Keratinocyte (primary cell): ENCODE measurements around the gene MYO16. TPM values are rescaled to one million over a fixed set of nuclear protein-coding genes. Genes with fewer than 3 reads are reported as not detected.

Experiments used
- DNase-seq: peaks from one replicate; pipeline ENCODE4 v3.0.0-alpha.2; 2011; ENCODE audit warnings: low read depth, missing footprints, low spot score
- FAIRE-seq: peaks from 2 replicates; lab custom pipeline; 2011; peaks lifted over from hg19 to GRCh38; lab: Jason Lieb, UNC
- H2AFZ ChIP-seq: 2 replicates; pipeline ENCODE4 v1.6.0; 2012; ENCODE audit warnings: low read length, control low read depth, inconsistent platforms; ENCODE audit not compliant: control insufficient read depth
- H3K27ac ChIP-seq: 2 replicates; pipeline ENCODE4 v1.5.1; 2011; ENCODE audit warnings: low read length; ENCODE audit not compliant: control insufficient read depth, insufficient read depth
- H3K27me3 ChIP-seq: 3 replicates; pipeline ENCODE4 v1.6.0; 2011; ENCODE audit warnings: low read length; ENCODE audit not compliant: control insufficient read depth, insufficient read depth; ENCODE audit errors: extremely low read depth
- H3K36me3 ChIP-seq, 2 experiments: 2 replicates in 1 of 2; 3 replicates in 1 of 2; pipeline ENCODE4 v1.5.1; 2011; ENCODE audit warnings: low read length in 2 of 2, mild to moderate bottlenecking in 1 of 2; ENCODE audit not compliant: control insufficient read depth in 2 of 2, insufficient read depth in 2 of 2; ENCODE audit errors: extremely low read depth in 1 of 2
- H3K4me1 ChIP-seq: 3 replicates; pipeline ENCODE4 v1.5.1; 2011; ENCODE audit warnings: low read length; ENCODE audit not compliant: control insufficient read depth, insufficient read depth; ENCODE audit errors: extremely low read depth
- H3K4me2 ChIP-seq: 3 replicates; pipeline ENCODE4 v1.6.0; 2011; ENCODE audit warnings: low read depth, low read length; ENCODE audit not compliant: control insufficient read depth, insufficient read depth; ENCODE audit errors: extremely low read depth
- H3K4me3 ChIP-seq, 3 experiments: fragments of 200-600 bp in 1 of 3; sonication (generic) in 1 of 3; 2 replicates in 2 of 3; 3 replicates in 1 of 3; pipeline ENCODE4 v1.5.1; 2011 to 2016; ENCODE audit warnings: low read length in 3 of 3, mild to moderate bottlenecking in 3 of 3, control low read depth in 2 of 3, inconsistent platforms in 1 of 3, low read depth in 1 of 3, mixed read lengths in 1 of 3, mixed run types in 1 of 3, moderate library complexity in 1 of 3; ENCODE audit not compliant: control insufficient read depth in 2 of 3, insufficient read depth in 2 of 3; ENCODE audit errors: extremely low read depth in 1 of 3
- H3K79me2 ChIP-seq: 2 replicates; pipeline ENCODE4 v1.6.0; 2012; ENCODE audit warnings: low read length; ENCODE audit not compliant: control insufficient read depth, insufficient read depth
- H3K9ac ChIP-seq: 3 replicates; pipeline ENCODE4 v1.6.0; 2011; ENCODE audit warnings: low read length; ENCODE audit not compliant: control insufficient read depth, insufficient read depth; ENCODE audit errors: extremely low read depth
- H3K9me1 ChIP-seq: 3 replicates; pipeline ENCODE4 v1.6.0; 2011; ENCODE audit warnings: low read length; ENCODE audit not compliant: control insufficient read depth, insufficient read depth; ENCODE audit errors: extremely low read depth
- H3K9me3 ChIP-seq: 2 replicates; pipeline ENCODE4 v1.5.1; 2012; ENCODE audit warnings: low read depth, low read length; ENCODE audit not compliant: control insufficient read depth
- H4K20me1 ChIP-seq: 3 replicates; pipeline ENCODE4 v1.6.0; 2011; ENCODE audit warnings: low read length; ENCODE audit not compliant: control insufficient read depth, insufficient read depth; ENCODE audit errors: extremely low read depth
- EZH2 ChIP-seq: IDR thresholded peaks from one replicate; pipeline ENCODE4 v1.6.1; 2012; ENCODE audit warnings: inconsistent platforms, mild to moderate bottlenecking, low read length, moderate library complexity
- dilution Hi-C: fragments of 300-500 bp; cut with MboI; formaldehyde crosslinking; loops from one replicate; pipeline ENCODE4 v1.7.0; 2020; ENCODE audit warnings: low sequenced_read_pairs; ENCODE audit not compliant: extremely low pct_ligation_motif_present
- polyA plus RNA-seq, 5 experiments: library from polyadenylated mRNA; depleted of rRNA in 3 of 5; stranded (reverse) in 3 of 5; stranded (forward) in 1 of 5; unstranded in 1 of 5; fragments of >200 nt; gene quantifications; 1 replicate in 1 of 5; 2 replicates in 3 of 5; 3 replicates in 1 of 5; pipeline versions ENCODE4 v1.2.1 to v1.2.3, GENCODE V29; 2011 to 2012; ENCODE audit warnings: missing spikeins in 2 of 5, low read depth in 1 of 5, low replicate concordance in 1 of 5
- TF ChIP-seq, protein P1 (sequence below), 3 experiments: IDR thresholded peaks in 1 of 3; conservative IDR thresholded peaks in 1 of 3; optimal IDR thresholded peaks in 1 of 3; 2 replicates in 2 of 3; 3 replicates in 1 of 3; pipeline versions ENCODE3 to v1.5.1; 2011; ENCODE audit warnings: low read length in 3 of 3, mild to moderate bottlenecking in 3 of 3, moderate library complexity in 2 of 3, control low read depth in 1 of 3, inconsistent platforms in 1 of 3; ENCODE audit not compliant: insufficient read depth in 2 of 3; ENCODE audit errors: extremely low read depth in 1 of 3

The MYO16 gene
- polyA plus RNA-seq, 1 donor (not counting 4 experiments of a cell fraction or from before 2014, with no cell fraction given): 0.08 TPM

DNA sequence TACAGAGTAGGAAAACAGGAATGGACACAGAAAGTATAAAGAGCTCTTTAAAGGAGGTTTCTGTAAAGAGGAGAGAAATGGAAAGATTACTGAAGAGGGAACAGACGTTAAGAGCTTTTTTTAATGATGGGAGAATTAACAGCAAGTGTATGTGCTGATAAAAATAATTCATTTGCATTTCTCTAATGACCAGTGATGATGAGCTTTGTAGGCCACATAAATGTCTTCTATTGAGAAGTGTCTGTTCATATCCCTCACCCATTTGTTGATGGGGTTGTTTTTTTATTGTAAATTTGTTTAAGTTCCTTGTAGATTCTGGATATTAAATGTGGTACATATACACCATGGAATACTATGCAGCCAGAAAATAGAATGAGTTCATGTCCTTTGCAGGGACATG lies 40.0 kb downstream of the MYO16 start:
- Histone ChIP-seq H3K4me3 (no peak overlapping the region), H3K27ac (no peak overlapping the region), H3K79me2 (no peaks in the 10 kb centered on the region), H4K20me1 (no peaks in the 10 kb centered on the region), H3K36me3 (no peaks in the 10 kb centered on the region), H3K27me3 (no peaks in the 10 kb centered on the region), H3K9ac (no peak overlapping the region), H3K9me3 (peaks cover 11% of the 10 kb centered on the region), H2AFZ (no peak overlapping the region), H3K4me1 (no peaks in the 10 kb centered on the region), H3K9me1 (no peaks in the 10 kb centered on the region), H3K4me2 (no peak overlapping the region)
- TF ChIP-seq, protein P1, sequence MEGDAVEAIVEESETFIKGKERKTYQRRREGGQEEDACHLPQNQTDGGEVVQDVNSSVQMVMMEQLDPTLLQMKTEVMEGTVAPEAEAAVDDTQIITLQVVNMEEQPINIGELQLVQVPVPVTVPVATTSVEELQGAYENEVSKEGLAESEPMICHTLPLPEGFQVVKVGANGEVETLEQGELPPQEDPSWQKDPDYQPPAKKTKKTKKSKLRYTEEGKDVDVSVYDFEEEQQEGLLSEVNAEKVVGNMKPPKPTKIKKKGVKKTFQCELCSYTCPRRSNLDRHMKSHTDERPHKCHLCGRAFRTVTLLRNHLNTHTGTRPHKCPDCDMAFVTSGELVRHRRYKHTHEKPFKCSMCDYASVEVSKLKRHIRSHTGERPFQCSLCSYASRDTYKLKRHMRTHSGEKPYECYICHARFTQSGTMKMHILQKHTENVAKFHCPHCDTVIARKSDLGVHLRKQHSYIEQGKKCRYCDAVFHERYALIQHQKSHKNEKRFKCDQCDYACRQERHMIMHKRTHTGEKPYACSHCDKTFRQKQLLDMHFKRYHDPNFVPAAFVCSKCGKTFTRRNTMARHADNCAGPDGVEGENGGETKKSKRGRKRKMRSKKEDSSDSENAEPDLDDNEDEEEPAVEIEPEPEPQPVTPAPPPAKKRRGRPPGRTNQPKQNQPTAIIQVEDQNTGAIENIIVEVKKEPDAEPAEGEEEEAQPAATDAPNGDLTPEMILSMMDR (optimal IDR thresholded peaks at IDR 0.05 in 1 of 3, IDR thresholded peaks at IDR 0.05 in 1 of 3, conservative IDR thresholded peaks at IDR 0.05 in 1 of 3; ENCODE audit: extremely low read depth in 1 of 3, insufficient read depth in 2 of 3, low read length in 3 of 3): no peak
- TF ChIP-seq EZH2: no peak
- FAIRE-seq: no peak
- dilution Hi-C loops: no loop called here
- no peak for DNase-seq

DNA sequence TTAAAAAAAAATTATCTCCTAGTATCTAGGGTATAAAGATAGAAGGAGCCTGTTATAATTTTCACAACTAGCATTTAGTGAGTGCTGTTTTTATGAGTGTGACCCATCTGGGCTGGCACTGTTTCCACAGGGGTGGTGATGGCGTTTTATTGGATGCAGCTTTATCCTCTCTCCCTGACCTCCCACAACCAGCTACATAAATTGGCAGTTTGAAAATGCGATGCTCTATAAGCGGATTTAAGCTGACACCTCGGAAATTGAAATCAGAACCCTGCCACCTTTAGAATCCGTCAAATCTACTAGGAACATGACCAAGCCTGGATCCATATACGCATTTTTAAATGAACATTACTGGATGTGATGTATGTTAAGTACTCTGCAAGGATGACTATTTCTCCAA lies 44.9 kb downstream of the MYO16 start:
- Histone ChIP-seq H3K36me3 (no peaks in the 10 kb centered on the region), H3K9ac (no peak overlapping the region), H3K4me3 (no peak overlapping the region), H4K20me1 (no peaks in the 10 kb centered on the region), H3K79me2 (no peaks in the 10 kb centered on the region), H3K27ac (no peak overlapping the region), H3K4me2 (no peak overlapping the region), H3K9me3 (no peaks in the 10 kb centered on the region), H2AFZ (no peak overlapping the region), H3K27me3 (no peaks in the 10 kb centered on the region), H3K4me1 (no peaks in the 10 kb centered on the region), H3K9me1 (no peaks in the 10 kb centered on the region)
- TF ChIP-seq EZH2: no peak
- TF ChIP-seq, protein P1 (optimal IDR thresholded peaks at IDR 0.05 in 1 of 3, IDR thresholded peaks at IDR 0.05 in 1 of 3, conservative IDR thresholded peaks at IDR 0.05 in 1 of 3; ENCODE audit: extremely low read depth in 1 of 3, insufficient read depth in 2 of 3, low read length in 3 of 3): no peak
- FAIRE-seq (no peak), DNase-seq (no peak)
- dilution Hi-C loops: no loop called here
